ENCODE data around the gene SUSD6.

- TF ChIP-seq CTCF (IDR thresholded peaks at IDR 0.05) = no peak
- TF ChIP-seq EZH2 (IDR thresholded peaks at IDR 0.05; ENCODE audit: borderline replicate concordance, insufficient read depth, low read depth, low read length, poor library complexity, severe bottlenecking) = no peak
Measured at GRCh38 chr14:69579476-69579875, 31.9 kb upstream of the SUSD6 start.

All from B cell (primary cell).